ENCODE data around the gene ALOX5AP. TPM values are rescaled to one million over a fixed set of nuclear protein-coding genes. Genes with fewer than 3 reads are reported as not detected.

Gene ALOX5AP
- total RNA-seq, 1 experiment from 2014 or later: not detected

GRCh38 chr13:30698488-30699005 lies 36.8 kb upstream of the ALOX5AP start:
- Histone ChIP-seq H3K9me3 (ENCODE audit: low read depth, low read length, poor library complexity, severe bottlenecking) (no peaks in the 10 kb centered on the region), H3K27ac (ENCODE audit: low read depth, low read length, poor library complexity, severe bottlenecking) (no peak overlapping the region), H3K36me3 (ENCODE audit: insufficient read depth, low read length, poor library complexity, severe bottlenecking) (no peaks in the 10 kb centered on the region), H3K4me3 (ENCODE audit: low read depth, low read length, poor library complexity, severe bottlenecking) (no peak overlapping the region), H3K27me3 (replicated peaks; ENCODE audit: insufficient read depth, low read depth, low read length, poor library complexity) (no peaks in the 10 kb centered on the region), H3K4me1 (ENCODE audit: insufficient read depth, low read length, poor library complexity, severe bottlenecking) (peaks cover 12% of the 10 kb centered on the region)
- no peak for DNase-seq (ENCODE audit: low spot score)
- ChIA-PET CTCF (no interaction called here), POLR2A (ENCODE audit: low non-redundant PET) (no interaction called here)
- intact Hi-C loops (cut with micrococcal nuclease; ENCODE audit: unreplicated experiment): no loop called here
- no peak for TF ChIP-seq CTCF (conservative IDR thresholded peaks at IDR 0.05; ENCODE audit: low read depth, low read length)
- no peak for TF ChIP-seq EZH2 (IDR thresholded peaks at IDR 0.05; ENCODE audit: borderline replicate concordance, low read depth, low read length, poor library complexity, severe bottlenecking)
- no TSS peak for BruUV-seq (replicated peaks)

GRCh38 chr13:30700364-30700763 lies 35.0 kb upstream of the ALOX5AP start:
- CTCF ChIA-PET: no interaction called here
- no peak for TF ChIP-seq CTCF (conservative IDR thresholded peaks at IDR 0.05; ENCODE audit: low read depth, low read length)
- TF ChIP-seq EZH2 (IDR thresholded peaks at IDR 0.05; ENCODE audit: borderline replicate concordance, low read depth, low read length, poor library complexity, severe bottlenecking): no peak
- intact Hi-C loops (cut with micrococcal nuclease; ENCODE audit: unreplicated experiment): no loop called here
- H3K27ac ChIP-seq (ENCODE audit: low read depth, low read length, poor library complexity, severe bottlenecking): no peak overlapping the region
- H3K27me3 ChIP-seq (replicated peaks; ENCODE audit: insufficient read depth, low read depth, low read length, poor library complexity): no peaks in the 10 kb centered on the region
- no TSS peak for BruUV-seq (replicated peaks)
- H3K4me1 ChIP-seq (ENCODE audit: insufficient read depth, low read length, poor library complexity, severe bottlenecking): peaks cover 12% of the 10 kb centered on the region
- H3K4me3 ChIP-seq (ENCODE audit: low read depth, low read length, poor library complexity, severe bottlenecking): no peak overlapping the region
- H3K36me3 ChIP-seq (ENCODE audit: insufficient read depth, low read length, poor library complexity, severe bottlenecking): no peaks in the 10 kb centered on the region
- no peak for DNase-seq (ENCODE audit: low spot score)
- POLR2A ChIA-PET (ENCODE audit: low non-redundant PET): no interaction called here
- no peaks in the 10 kb centered on the region for H3K9me3 ChIP-seq (ENCODE audit: low read depth, low read length, poor library complexity, severe bottlenecking)

GRCh38 chr13:30702006-30702405 lies 33.3 kb upstream of the ALOX5AP start:
- H3K4me1 ChIP-seq (ENCODE audit: insufficient read depth, low read length, poor library complexity, severe bottlenecking): no peaks in the 10 kb centered on the region
- no peak for DNase-seq (ENCODE audit: low spot score)
- H3K36me3 ChIP-seq (ENCODE audit: insufficient read depth, low read length, poor library complexity, severe bottlenecking): no peaks in the 10 kb centered on the region
- intact Hi-C loops (cut with micrococcal nuclease; ENCODE audit: unreplicated experiment): no loop called here
- POLR2A ChIA-PET (ENCODE audit: low non-redundant PET): no interaction called here
- H3K27me3 ChIP-seq (replicated peaks; ENCODE audit: insufficient read depth, low read depth, low read length, poor library complexity): no peaks in the 10 kb centered on the region
- H3K4me3 ChIP-seq (ENCODE audit: low read depth, low read length, poor library complexity, severe bottlenecking): no peak overlapping the region
- H3K9me3 ChIP-seq (ENCODE audit: low read depth, low read length, poor library complexity, severe bottlenecking): no peaks in the 10 kb centered on the region
- TF ChIP-seq EZH2 (IDR thresholded peaks at IDR 0.05; ENCODE audit: borderline replicate concordance, low read depth, low read length, poor library complexity, severe bottlenecking) (no peak), CTCF (conservative IDR thresholded peaks at IDR 0.05; ENCODE audit: low read depth, low read length) (no peak)
- no TSS peak for BruUV-seq (replicated peaks)
- CTCF ChIA-PET: no interaction called here
- no peak overlapping the region for H3K27ac ChIP-seq (ENCODE audit: low read depth, low read length, poor library complexity, severe bottlenecking)
